ENCODE data around the gene PRSS23. TPM values are rescaled to one million over a fixed set of nuclear protein-coding genes. Genes with fewer than 3 reads are reported as not detected.
A peak's percentile ranks its signal among the peaks of the same experiment; 100 is the strongest.
"Not testable (repeated sequence)": the region's sequence is repeated elsewhere in the genome, so short reads cannot be mapped to it uniquely, and the experiment has no call there.

The PRSS23 gene
- polyA plus RNA-seq, 10 donors: 17.7 to 33.4 (median 23.1) TPM

DNA sequence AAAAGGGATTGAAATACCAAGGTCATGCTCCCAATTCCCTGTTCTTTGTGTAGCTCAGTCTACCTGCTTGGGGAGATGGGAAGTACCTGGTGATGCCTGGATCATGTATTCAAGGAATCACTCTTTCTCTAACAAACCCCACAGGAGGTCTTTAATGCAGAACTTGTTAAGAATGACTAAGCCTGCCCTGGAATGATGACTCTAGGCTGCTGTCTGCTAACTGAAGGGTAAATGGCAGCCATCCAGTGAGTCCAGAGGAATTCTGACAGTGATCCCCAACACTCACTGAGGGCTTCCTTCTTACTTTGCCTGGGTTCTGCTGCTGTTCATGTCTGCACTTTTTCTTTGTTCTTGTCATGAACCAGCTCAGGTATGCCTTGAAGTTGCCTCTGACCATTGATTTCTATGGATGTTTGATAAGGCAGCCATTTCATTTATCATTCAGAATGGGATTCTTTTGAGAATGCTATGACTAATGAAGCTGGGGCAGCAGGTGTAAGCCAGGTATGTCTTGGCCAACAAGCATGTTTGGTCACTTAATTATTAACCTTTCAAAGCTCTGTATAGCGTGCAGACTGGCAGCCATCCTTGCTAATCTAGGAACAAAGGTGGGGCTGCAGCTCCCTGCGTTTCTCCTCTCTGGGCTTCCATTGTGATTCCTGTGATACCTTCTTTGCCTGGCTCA is 11.4 kb downstream of the PRSS23 start:
- DNase-seq: peak in 1 of 3 donors; percentile 75

DNA sequence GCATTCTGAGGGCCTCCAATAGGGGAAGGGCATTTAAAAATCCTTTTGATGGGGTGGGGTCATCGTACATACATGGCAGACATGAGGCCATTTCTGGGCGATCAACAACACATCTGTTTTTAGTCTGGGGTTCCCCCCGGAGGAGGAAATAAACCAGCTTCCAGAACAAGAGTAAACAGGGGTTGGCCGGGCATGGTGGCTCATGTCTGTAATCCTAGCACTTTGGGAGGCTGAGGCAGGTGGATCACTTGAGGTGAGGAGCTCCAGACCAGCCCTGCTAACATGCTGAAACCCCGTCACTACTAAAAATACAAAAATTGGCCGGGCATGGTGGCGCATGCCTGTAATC is 12.0 kb downstream of the PRSS23 start:
- no peak for DNase-seq

DNA sequence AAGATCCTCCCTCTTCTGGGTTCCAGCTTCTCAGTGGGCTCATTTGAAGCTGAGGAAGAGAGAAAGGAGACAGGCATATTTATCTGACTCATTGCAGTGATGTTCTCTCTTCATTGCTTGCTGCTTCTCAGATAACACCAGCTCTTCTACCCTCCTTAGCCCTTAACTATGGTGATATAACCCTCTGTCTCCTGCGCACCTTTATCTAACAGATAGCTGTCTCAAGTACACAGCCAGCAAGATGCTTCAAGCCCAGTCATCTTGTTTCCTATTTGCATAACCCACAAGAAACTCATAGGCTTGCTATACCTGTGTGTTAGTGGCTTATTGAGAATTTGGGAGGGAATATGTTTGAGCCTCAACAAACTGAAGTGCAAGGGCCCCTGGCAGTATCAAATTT is 12.6 kb downstream of the PRSS23 start:
- DNase-seq: no peak

DNA sequence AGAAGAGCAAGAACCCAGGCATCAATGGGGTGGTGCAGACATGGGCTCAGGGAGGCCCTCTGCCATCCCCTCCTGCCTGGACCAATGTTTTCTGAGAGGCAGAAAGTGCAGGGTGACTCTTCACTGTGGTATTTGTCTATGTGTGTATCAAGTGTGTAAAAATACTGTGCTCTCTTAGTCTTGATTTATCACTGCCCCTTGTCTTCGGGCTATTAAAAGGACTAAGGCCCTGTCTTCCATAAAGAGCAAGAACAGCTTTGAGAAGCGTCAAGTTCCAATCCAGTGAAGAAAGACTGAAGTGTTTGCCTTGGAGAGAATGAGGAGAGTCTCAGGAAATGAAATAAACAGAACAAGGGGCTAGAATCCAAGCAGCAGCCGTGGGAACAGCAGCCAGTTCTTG is 14.4 kb downstream of the PRSS23 start:
- DNase-seq: peak in 2 of 3 donors; percentile 26 to 62

DNA sequence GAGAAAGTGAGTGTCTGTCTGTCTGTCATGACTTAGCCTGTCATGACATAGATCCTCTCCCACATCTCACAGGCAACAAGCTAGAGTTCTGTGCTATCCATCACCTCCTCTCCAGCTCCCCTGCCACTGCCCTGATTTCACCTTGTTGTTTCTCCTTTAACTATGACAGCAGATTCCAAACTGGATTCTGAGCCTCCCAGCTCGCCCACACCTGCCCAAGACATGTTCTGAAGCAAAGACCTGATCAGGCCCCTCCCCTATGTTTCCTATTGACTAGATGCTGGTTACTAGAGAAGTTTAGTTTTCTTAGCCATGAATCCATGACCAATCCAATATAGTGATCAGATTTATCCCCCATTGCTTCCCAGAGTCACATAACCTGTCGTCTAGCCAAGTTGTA is 15.4 kb downstream of the PRSS23 start:
- DNase-seq: no peak

DNA sequence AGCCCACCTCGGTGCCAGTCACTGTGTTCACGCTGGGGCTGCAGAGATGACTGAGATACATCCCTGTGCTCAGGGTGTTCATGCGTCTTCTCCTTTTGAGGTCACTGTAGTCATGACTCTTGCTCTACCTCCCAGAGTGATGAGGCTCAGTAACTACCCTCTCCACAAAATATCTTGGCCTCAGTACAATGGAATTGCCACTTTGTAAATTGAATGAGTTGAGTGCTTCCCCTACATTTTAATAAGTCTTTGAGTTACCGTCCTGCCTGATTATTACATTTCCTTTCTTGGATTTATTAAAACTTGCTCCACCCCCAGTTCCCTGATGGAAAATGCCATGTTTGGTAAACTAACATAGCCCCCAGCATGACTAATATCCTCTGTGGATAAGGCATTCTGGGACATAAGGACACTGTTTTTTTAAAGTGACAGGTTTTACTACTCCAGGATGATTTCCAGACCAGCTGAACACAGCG is 15.9 kb downstream of the PRSS23 start:
- no peak for DNase-seq

DNA sequence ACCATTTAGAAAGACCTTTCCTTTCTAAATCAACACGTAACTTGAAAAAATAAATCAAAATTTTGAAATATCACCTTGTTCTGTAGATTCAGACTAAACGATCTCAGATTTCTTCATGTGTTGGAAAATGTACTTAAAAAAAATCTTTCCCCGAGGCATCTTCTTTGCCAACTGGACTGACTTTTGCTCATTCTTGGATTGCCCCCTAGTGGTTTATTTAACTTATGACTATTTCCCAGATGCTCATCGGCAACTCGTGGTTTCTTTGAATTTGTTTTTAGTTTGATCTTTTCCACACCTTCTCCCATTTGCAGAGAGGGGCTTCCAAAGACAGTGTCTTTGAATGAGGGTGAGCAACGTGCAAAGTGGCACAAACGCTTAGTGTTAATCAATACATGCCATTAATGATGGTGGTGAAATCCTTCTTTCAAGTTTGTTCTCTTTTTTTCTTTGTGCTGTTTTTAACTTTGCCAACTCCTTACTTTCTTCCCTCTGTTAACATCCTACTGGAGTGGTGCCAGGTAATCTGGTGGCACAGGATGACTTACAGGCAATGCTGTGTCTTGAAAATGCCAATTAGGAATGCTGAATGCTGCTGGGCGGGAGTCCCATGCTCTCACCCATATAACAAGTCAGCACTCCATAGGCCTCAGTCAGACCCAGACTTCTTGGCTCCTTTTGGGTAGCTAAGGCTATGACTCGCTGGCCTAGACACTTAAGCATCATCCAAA is 18.3 kb downstream of the PRSS23 start:
- DNase-seq: peak; percentile 78 to 86 (median 81)

DNA sequence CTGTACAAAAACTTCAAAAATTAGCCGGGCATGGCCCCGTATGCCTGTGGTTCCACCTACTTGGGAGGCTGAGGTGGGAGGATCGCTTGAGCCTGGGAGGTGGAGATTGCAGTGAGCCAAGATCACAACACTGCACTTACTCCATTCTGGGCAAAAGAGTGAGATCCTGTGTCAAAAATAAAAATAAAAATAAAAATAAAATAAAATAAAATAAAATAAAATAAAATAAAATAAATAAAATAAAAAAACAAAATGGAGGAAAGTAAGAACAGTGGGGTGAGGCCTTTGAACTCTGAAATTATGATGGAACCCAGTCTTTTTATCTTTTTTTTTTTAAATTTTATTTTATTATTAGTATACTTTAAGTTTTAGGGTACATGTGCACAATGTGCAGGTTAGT is 23.8 kb downstream of the PRSS23 start:
- not testable (repeated sequence) for DNase-seq

DNA sequence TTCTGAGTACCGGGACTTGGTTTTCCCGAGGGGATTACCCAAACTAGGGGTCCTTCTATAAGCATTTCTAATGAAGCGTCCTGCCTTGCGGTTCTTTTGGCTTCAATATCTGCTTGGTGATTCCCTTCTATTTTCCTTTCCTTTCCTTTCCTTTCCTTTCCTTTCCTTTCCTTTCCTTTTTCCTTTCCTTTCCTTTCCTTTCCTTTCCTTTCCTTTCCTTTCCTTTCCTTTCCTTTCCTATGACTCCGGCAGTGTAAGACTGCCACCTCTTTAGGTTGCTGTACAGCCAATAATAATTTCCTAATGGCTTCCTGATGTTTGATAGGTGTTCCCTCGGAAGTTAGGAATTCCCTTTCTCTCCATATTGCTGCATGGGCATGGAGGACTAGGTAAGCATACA is 34.0 kb downstream of the PRSS23 start:
- not testable (repeated sequence) for DNase-seq

DNA sequence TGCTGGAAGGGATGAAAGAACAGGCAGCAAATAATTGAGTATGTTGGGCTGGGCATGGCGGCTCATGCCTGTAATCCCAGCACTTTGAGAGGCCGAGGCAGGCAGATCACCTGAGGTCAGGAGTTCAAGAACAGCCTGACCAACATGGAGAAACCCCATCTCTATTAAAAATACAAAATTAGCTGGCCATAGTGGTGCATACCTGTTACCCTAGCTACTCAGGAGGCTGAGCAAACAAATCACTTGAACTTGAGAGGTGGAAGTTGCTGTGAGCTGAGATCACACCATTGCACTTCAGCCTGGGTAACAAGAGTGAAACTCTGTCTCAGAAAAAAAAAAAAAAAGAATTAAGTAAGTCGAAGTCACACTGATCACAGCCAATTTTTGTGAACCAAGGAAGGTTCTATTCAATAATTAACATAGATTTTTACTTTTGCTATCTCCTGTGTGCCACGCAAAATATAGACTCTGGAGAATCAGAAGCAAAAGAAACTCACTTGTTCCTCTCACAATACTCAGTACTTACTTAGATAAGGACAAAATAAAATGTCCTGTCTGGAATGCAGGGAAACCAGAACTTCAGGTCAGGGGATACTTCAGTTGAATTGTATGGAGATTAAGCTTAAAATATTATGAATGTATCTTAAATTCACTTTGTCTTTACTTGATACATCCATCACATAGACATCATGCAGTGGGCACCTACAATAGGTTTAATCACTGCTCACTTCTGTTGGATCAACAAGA is 44.6 kb downstream of the PRSS23 start:
- DNase-seq: not testable (repeated sequence)

DNA sequence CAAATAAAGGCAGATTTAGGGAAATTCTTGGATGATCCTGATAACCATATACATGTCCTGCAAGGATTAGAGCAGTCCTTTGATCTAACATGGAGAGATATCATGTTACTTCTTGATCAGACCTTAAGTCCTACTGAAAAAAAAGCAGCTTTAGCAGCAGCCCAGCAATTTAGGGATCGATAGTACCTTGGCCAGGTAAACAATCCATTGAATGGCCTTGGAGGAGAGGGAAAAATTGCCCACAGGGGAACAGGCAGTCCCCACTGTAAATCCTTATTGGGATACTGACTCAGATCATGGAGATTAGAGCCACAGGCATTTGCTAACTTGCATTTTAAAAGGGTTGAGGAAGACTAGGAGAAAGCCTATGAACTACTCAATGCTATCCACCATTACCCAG is 47.8 kb downstream of the PRSS23 start:
- no peak for DNase-seq

DNA sequence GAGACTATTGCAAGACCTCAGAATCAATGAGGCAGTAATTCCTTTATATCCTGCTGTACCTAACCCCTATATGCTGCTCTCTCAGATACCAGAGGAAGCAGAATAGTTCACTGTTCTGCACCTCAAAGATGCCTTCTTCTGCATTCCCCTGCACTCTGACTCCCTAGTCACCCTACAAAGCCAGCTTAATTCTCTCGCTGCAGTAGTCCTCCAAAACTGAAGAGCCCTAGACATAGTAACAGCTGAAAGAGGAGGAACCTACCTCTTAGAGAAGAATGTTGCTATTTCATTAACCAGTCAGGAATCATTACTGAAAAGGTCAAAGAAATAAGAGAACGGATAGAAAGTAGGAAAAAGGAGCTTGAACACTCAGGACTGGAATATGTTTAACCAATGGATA is 49.3 kb downstream of the PRSS23 start:
- no peak for DNase-seq

Other genes starting within 250 kb of the PRSS23 start
- gene ME3, start 127.9 kb upstream of the PRSS23 start, polyA plus RNA-seq (ENCODE audit: insufficient read length in 10 of 10): 10 to 100 TPM in 1 of 10 donors, 1 to 10 TPM in 9; 6.5 to 10.3 (median 8.4) TPM
- gene FZD4, start 154.9 kb downstream of the PRSS23 start, polyA plus RNA-seq (ENCODE audit: insufficient read length in 10 of 10): 10 to 100 TPM; 31.5 to 45.4 (median 36.5) TPM
- 10 to 100 TPM; 11.9 to 21.7 (median 16.5) TPM for gene TMEM135, start 237.4 kb downstream of the PRSS23 start, polyA plus RNA-seq (ENCODE audit: insufficient read length in 10 of 10)

Measured in muscle of back (tissue), 11 donors.